HG02588 (cell line): ENCODE results near the gene PHF21B.

Experiments
- ATAC-seq: cut with Tn5 transposase; IDR thresholded peaks from one replicate; pipeline ENCODE4 v1.9.1; 2021; ENCODE audit warnings: mild to moderate bottlenecking, moderate library complexity; ENCODE audit not compliant: unreplicated experiment

Gene PHF21B

DNA sequence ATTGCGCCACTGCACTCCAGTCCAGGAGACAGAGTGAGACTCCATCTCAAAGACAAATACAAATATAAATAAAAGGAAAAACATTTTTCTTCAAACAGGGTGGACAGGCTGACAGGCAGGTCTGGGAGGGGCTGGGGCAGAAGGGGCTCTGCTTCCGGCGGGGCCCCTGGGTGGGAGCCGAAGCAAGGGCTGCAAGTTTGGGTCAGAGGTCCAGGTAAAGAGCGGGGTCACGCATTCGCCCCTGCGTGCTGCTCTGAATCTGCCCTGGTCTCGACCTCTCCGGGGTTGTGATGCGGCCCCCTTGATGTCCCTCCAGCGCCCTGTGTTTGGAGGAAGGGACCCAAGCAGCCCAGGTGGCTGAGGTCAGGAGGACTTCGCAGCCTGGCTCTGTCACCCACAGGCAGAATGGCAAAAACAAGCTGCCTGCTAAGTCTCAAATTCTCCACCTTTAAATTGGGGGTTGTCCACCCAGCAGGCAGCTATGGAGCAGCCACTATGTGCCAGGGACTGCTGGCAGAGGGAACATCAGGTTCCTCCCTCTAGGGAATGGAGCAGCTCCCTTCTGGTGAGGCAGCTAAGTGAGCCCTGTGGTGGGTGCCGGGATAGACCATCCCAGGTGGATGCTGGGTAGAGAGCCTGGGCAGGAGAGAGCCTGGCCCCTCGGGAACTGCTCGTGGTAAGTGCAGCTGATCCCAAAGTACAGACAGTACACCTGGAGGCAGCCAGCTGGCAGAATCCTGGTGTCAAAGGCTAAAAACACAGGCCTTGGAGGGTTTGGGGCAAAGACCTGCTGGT is 10.3 kb upstream of the PHF21B start:
- ATAC-seq: no peak

GRCh38 chr22:45014654-45015053 is 4.8 kb upstream of the PHF21B start:
- ATAC-seq: no peak

DNA sequence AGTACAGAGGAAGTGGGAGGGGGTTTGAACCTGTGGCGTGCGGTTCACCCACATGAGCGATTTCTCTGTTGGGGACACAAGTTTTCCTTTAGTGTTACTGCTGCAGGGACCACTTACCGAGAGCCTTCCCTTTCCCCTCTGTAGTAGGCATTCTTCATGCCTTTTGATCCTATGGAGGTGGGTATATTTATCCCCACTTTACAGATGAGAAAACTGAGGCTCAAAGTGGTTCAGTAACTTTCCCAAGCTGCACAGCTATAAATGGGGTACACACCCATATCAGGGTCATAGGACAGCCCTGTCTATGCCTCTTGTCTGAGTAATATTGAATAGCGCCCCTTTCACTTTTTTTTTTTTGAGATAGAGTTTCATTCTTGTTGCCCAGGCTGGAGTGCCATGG is 3.3 kb upstream of the PHF21B start:
- ATAC-seq: no peak

GRCh38 chr22:45010532-45010900 is 711 bp upstream of the PHF21B start:
- no peak for ATAC-seq

DNA sequence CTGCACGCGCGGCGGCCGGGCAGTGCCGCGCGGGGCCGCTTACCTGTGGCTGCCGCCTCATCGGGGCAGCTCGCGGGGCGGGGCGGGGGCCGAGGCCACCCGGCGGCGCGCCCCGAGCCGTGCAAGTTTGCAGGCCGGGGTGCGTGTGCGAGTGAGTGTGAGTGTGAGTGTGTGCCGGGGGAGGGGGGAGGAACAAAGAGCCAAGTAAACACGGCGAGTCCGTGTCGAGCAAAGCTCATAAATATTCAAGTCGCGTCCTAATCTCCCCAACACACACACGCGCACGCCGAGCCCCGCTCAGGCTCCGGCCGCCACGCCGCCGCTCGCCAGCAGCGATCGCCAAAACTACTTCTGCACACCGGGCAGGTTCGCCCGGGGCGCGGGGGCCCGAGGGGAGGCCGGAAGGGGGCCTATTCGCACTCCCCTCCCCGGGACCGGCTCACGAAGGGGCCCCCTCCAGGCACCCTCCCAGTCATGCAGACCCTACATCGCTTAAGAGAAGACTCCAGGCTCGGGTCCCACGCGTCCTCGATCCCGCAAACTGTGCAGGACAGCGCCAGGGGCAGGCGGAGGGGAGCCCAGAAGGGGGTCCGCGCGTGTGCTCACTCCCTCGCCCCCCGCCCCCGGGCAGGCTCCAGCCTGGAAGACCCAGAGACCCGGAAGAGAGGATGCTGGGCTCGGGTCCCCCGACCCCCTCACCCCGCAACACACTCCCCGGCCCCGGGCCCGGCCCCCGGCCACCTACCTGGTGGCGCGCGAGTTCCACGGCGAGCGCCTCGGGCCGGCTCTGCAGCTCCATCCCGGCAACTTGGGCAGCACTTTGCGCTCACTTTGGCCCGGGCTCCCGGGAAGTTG is 827 bp downstream of the PHF21B start:
- no peak for ATAC-seq

DNA sequence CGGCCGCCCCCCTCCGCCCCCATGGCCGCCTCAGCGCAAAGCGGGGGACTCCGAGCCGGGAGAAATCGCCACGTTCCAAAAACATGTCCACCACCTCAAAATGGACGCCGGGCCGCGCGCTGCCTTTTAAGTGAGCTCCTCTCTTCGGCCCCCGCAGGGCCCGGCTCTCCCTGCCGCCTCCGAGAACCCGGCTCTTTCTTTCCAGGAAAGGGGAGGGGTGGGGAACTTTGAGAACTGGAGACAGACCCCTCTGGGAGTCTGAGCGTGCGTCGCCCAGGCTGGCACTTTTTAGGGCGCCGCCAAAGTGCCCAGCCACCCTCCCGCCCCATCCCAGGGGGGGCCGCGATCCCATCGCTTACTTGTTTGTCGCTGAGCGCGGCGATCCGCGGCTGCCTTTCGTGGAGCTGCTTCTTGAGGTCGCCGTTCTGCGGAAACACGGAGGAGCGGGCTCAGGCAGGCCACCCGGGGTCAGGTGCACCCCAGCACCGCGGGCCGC is 1.6 kb downstream of the PHF21B start:
- no peak for ATAC-seq

DNA sequence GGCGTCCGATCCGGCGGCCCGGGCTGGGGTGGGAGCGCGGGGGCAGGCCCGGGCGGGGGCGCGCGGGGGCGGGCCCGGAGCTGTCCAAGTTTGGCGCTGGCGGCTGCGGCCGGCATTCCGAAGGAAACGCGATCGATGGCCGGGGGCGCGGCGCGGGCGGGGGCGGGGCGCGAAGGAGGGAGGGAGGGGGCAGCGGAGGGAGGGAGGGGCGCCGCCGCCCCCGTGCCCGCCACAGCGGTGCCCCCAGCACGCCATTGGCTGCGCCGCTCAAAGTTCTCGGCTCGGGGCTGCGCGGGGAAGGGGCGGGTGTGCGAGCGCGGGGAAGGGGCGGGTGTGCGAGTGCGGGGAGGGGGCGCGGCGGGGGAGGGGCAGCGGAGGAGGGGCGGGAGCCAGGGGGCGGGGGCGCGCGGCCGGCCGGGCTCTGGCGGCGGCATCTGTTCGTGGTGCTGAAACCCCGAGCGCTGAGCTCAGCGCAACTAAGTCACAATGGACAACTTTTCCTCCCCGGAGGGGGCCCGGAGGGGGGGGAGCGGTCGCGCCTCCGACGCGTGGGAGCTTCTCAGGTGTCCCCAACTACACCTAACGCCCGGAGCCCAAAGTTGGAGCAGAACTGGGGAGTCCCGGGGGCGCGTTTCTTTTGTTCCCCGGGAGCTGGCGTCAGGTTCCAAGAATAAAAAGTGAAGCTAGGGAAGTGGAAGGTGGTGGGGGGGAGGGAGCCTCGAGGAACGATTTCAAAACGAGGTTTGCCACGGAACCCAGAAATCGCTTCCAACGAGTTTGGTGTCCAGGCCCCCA is 2.2 kb downstream of the PHF21B start:
- ATAC-seq: no peak

DNA sequence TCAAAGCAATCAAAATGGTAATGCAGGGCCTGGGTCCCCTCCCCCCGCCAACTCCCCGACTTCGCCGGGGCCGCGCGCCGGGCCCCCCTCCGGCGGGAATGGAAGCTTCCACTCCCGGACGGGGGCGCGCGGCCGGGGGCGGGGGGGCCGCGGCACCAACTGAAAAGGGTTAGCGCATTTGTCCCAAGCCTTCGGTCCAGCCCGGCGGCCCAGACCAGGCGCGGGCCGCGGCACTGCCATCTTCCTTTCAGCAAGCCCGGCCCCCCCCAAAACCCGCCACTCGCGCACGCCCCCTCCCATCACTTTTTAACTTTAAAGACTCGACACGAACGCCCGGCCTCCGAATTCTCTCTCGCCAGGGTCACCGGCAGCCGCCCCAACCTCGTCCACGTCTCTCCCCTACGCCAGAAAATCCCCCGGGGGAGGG is 2.8 kb downstream of the PHF21B start:
- ATAC-seq: no peak

DNA sequence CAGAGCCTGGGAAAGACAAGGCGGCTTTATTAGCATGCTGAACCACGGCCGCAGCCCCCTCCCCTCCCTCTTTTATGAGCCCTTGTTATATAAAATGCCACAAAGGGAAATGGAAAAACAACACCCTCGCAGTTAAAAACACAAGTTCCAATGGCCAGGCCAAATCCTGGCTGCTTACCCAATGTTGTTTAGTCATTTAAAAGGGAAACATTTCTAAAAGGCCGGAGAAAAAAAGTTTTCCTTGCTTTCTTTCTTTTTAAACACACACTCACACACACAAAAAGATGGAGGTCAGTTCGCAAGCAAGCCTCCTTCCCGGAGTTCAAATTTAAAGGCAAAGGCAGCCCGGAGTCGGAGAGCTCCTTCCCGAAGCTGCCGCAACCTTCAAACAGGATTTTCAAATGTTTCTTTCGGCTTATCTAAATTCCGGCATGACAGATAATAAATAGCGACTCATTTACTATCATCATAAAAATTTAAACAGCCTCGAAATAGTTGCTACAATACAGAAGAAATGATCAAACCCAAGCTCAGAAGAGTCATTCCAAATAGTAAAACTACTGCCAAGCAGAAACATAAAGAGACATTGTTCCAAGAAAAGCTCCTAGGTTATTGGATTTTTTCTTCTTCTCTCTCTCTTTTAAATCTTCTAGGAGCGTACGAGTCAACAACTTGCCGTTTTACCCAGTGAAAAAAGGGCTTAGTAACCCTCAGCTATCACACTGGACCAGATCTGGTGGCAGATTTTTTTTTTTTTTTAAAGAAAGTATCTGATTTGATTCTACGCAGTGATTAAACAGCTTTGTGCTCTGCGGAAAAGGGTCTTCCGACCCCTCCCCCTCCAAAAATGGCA is 3.5 kb downstream of the PHF21B start:
- ATAC-seq: no peak

- ATAC-seq: no peak
Measured at GRCh38 chr22:45001653-45002052, 8.2 kb downstream of the PHF21B start.

- no peak for ATAC-seq
Measured at GRCh38 chr22:45000330-45000729, 9.5 kb downstream of the PHF21B start.

DNA sequence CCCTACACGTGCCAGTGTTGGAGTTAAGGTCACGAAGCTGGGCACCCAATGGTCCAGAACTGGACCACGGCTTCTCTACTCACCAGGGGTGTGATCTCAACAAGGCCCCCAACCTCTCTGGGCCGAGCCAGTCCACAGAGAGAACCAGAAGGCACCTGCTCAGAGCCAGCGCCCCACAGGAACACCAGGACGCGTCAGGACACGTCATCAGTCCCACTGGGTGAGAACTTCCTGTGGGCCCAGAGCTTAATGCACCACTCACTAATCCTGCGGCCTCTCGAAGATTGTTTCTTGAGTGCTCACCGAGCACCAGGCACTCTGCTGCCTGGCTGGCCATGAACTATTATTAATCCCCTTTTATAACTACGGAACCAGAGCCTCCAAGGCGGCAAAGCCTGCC is 10.1 kb downstream of the PHF21B start:
- ATAC-seq: no peak

DNA sequence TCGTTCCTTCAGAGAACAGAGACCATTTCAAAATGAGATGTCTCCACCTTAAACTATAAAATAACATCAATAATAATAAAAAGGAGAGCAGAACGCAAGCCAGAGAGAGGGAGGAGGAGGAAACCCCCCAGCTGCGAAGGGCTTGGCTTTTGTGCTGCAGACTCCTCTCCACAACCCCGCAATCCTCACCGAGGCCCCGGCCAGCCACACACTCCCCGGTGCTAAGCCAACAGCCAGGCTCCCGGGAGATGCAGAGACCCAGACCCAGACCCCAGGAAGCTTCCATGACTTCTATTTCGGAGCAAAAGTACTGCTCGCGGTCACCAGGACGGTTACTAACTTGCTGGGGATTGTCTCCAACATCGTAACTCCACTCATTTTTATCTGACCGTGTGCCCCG is 10.6 kb downstream of the PHF21B start:
- ATAC-seq: no peak

GRCh38 chr22:44998296-44998695 is 11.5 kb downstream of the PHF21B start:
- ATAC-seq: no peak

DNA sequence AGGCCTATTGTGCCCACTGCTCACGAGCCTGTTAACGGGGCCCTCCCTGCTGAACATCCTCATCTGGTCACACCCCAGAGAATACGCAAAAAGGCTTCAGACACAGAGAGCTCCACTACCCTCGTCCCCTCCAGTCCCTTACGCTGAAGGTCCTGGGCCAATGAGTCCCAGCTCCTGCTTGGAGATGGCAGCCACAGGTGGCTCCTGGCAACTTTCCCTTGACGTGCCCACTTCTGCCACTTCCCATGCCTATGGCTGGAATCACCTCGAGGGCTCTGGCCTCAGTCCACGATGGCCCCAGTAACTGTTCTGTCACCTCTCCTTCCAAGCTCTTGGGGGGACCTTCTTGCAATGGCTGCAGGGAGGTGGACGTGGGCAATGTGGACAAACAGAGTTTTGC is 12.7 kb downstream of the PHF21B start:
- no peak for ATAC-seq

GRCh38 chr22:44996648-44997047 is 13.2 kb downstream of the PHF21B start:
- ATAC-seq: no peak

DNA sequence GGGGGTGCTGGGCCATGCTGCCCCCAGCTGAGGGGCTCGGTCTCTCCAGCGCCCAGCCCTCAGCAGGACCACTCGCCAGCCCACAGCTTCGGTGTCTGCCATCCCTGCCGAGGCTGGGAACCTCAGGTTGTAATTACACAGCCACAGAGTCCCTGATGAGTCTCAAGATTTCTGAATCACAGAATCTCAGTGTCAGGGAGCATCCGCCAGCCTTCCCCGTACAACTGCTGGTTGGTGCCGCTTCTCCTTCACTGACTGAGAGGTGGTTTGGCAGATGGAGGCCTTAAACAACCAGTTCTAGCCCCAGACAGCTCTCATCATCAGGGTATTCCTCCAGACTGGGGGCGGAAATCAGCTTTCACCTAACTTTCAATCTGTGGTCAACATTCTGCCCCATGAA is 13.7 kb downstream of the PHF21B start:
- ATAC-seq: no peak

GRCh38 chr22:44995715-44996114 is 14.1 kb downstream of the PHF21B start:
- no peak for ATAC-seq

- no peak for ATAC-seq
Measured at GRCh38 chr22:44995105-44995514, 14.7 kb downstream of the PHF21B start.

DNA sequence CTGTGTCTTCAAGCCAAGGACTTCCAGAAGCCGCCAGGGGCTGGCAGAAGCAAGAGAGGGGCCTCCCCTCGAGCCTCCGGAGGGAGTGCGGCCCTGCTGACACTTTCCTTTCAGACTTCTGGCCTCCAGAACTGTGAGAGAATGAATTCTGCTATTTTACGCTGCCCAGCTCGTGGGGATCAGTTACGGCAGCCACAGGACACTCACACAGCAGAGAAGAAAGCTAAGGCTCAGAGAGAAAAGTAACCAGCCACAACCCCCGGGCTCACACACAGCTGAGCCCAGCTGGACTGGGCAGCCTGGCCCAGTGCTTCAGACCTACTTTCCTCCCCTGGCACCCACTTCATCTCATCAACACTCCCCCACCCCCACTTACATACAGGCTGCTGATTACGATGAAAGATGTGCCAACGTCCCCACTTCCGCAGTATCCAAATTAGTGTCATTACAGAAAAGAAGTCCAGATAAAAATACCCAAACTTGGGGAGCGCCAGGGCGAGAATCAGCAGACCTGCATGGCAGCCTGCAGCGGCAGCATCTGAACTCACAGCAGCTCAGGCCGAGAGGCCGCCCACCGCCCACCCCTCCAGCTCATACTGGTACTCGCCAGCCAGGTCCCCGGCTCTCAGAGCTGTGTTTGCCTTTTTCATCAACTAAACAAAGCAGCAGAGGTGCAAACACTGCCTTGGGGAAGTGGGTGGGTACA is 15.3 kb downstream of the PHF21B start:
- no peak for ATAC-seq
